LoVo (cell line): ENCODE data around the gene CTNNA3.

ENCODE experiments used
- DNase-seq: peaks from one replicate; pipeline ENCODE4 v3.0.0-alpha.2; 2016; ENCODE audit warnings: low spot score

Gene CTNNA3

GRCh38 chr10:66639371-66639770 lies 1056.6 kb downstream of the CTNNA3 start:
- DNase-seq: no peak

GRCh38 chr10:66637273-66638036 lies 1058.5 kb downstream of the CTNNA3 start:
- no peak for DNase-seq

- DNase-seq: no peak
Observed at GRCh38 chr10:66629996-66630395, 1066.0 kb downstream of the CTNNA3 start.

DNA sequence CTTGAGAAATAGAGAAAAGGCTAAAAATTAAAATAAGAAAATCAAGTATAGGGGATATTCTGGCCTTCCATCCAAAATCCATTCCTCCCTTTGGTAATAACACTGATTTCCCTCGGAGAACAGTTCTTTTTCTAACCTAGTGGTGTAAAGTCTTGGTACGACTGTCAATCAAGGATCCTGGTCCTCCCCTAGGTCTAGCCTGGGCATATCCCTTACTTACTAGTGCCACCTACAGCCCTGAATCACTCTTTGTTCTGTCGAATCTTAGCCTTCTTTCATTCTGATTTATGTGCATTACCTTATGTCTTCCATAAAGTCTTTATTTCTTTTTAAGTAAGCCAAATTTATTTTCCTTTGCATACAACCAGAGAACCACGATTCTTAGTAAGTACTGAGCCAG lies 1068.8 kb downstream of the CTNNA3 start:
- peak; percentile 25 for DNase-seq

DNA sequence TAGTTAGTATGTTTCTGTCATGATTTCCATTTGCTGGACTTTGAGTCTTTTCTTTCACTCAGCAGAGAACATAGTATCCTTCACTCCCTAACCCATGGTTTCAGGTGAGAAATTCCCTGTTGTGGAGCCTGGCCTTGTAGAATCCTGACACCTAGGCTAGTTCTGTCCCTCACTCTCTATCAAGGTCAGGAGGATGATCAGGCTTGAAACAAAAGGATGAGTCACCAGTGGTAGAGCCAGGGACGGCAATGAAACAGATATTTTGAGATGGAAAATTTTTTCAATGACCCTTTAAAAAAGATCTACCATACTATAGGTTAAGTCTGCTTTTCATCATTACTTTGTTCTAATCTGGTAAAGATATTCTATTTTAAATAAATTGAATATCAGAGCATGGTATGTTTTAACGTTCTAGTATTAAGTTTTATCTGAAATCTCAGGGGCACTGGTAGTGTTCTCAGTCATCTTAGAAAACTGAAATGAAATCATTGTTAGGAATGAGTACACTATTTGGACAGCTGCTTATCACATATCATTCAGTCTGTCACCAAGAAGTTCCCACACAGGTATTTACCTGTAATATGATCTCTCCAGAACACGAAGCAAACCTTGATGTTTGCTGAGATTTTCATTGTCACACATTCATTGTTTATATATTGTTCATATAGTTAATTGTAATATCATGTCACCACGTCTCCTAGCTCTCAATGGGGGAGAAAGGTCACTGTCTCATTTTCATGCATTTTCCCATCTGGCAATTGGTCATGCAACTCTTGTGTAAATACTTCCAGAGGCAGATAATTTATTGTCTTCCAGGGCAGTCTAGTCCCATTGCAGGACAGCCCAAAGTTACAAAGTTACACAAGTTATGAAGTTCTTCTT lies 1070.0 kb downstream of the CTNNA3 start:
- no peak for DNase-seq

GRCh38 chr10:66622050-66622449 lies 1073.9 kb downstream of the CTNNA3 start:
- no peak for DNase-seq

- DNase-seq: no peak
Observed at GRCh38 chr10:66604195-66604594, 1091.8 kb downstream of the CTNNA3 start.

- DNase-seq: no peak
Observed at GRCh38 chr10:66591865-66592264, 1104.1 kb downstream of the CTNNA3 start.

- DNase-seq: no peak
Observed at GRCh38 chr10:66587680-66588050, 1108.3 kb downstream of the CTNNA3 start.

DNA sequence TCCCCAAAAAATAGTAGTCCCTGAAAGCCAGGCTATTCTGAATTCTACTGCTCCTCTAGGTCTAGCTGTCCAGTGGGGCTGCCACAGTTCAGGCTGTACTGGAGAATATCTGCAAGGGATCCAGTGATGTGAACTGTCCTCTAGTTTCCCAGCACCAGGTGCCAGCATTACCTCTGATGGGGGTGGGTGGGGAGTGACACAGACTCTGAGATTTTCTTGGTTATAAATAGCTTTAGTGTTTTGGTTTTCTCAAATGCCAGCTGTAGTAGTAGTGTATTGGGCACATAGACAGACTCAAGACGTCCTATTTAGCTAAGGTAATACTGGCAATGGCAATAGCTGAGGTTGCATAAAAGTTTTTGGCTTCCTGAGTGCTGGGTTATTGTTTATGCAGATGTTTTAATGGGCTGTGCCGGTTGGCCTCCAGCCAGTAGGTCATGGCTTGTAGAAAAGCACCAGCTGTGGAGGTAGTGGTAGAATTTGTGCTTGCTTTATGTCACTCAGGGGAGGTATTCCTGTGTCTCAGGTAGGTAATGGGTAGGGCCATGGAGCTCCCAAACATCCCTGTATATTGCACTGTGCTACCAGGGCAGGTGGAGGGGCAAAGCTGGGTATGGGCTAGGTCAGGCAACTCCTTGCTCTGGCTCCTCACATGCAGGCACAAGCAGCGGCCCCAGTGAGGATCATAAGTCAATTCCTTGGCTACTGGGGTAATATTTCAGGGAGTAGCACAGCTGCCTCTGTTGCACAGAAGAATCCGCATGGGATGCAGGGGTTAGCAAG lies 1108.9 kb downstream of the CTNNA3 start:
- DNase-seq: no peak

GRCh38 chr10:66586073-66586472 lies 1109.9 kb downstream of the CTNNA3 start:
- DNase-seq: no peak

DNA sequence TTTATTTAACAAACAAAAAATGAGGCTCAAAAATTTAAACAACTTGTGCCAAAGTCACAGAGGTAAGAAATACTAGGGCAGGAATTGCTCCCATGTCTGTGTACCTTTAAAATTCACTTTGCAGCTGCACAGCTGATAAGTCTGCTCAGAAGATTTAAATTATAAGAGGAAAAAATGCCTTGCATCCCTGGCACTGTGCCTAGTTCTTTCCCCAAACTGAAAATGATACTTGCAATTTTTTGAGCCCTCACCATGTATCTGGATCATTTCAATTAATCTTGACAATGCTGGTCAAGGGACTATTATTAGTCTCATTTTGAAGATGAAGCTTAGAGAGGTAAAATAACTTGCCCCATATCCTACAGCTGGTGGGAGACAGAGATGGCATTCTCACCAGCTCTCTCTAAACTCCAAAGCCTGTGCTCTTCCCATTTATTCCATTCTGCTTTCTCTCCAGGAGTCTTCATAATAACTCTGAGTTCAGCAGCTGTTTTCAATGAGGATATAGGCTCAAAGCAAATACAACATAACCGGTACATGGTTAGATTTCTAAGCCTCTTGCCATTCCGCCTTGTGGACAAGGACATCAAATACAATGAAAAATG lies 1120.6 kb downstream of the CTNNA3 start:
- no peak for DNase-seq

DNA sequence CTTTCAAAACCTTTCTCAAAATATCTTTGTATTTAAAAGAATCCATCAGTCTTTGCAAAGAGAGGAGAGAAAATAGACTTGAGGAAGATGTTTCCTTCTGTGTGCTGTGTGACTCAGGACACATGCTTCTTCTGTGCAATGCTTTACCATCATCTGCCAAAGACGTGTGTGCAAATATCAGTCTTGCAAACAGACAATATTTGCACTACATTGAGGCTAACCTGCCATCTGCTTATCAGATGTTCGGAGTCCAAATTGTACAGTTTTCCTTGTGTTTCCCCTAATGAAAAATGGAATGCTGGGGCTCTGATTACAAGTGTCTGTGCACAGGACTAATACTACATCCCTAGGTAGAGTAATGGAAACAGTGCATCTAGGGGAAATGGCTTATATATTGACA lies 1123.3 kb downstream of the CTNNA3 start:
- no peak for DNase-seq

- no peak for DNase-seq
Observed at GRCh38 chr10:66565999-66566398, 1130.0 kb downstream of the CTNNA3 start.

DNA sequence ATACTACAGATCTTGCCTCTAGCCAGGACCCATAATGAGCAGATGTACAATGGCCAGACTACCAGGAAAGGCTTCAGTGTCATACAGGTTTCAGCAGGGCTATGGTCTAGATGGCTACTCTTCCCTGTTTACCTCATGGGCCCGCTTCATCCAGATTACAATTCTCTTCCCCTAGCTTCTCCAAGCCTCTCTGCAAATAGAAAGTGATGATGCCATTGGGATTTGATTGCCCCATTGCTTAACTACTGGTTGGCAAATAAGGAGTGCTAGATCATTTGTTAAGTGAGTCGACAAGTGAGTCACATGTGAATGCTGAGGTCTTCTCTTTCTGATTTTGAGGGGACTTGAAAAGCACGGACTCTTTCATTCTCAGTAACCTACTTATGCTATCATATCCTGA lies 1131.7 kb downstream of the CTNNA3 start:
- no peak for DNase-seq

- no peak for DNase-seq
Observed at GRCh38 chr10:66555061-66555460, 1140.9 kb downstream of the CTNNA3 start.

DNA sequence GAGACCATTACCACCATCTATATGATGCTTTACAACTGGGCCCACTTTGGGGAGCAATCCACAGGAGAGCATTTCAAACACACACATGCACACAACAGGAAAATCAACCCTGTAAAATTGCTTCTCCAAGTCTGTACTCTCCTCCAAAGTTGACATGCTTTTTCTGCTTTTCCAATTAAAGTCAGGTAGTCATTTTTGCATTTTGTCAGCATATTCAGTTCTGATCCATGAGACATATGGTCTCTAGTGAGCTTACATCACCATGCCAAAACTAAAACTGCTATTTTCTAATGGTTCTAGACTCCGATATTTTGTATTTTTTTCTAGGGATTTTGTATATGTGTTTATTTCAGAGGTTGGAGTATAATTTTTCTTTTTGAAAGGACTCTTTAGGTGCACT lies 1143.7 kb downstream of the CTNNA3 start:
- DNase-seq: no peak

- no peak for DNase-seq
Observed at GRCh38 chr10:66550351-66550750, 1145.6 kb downstream of the CTNNA3 start.

DNA sequence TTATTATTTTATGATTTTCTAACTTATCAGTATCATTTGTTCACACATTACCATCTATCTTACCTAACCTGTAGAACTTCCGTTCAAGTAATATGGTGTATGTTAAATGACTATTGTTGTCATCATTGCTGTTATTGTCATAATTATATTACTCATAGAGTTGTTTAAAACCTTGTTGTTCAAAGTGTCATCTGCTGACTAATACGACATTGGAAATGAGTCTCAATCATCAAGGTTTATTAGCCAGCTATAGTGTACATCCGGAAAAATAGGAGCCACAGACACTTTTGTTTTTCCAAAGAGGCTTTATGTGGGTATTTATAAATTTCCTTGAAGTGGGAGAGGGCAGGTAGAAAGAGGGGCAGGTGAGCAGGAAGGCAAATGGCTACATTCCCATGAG lies 1157.1 kb downstream of the CTNNA3 start:
- no peak for DNase-seq

DNA sequence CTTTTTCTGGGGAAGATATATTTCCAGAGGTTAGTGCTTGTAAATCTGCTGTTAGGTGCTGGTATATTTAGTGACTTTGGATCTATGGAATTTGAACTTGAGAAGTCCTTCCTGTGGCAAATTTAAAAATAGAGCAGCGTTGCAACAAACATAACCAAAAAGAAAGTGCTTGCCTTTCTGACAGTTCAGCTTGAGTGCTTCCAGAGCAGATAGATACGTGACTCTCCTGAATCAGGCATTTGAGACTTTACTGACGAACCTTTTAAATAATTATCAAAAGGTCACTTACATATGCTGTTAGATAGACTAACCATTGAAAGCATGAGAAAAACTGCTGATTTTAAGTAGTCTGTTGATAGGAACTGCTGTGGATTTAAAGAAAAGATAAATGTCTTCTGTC lies 1157.6 kb downstream of the CTNNA3 start:
- DNase-seq: no peak

DNA sequence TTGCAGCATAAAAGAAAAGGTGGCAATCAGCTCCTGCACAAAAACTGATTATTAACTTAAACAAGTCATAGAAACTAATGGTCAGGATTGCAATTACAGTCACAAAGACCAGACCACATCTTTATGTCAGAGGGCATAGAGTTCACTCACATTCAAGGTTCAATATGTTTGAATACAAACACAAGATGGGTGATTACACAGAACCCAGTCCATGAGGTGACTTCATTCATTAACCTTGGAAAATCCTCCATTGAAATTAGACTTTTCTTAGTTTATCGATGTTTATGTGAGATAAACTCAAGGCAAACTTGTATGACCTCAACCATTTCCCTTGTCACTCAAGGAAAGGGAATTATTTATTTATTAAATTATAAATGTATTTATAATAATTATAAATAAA lies 1158.8 kb downstream of the CTNNA3 start:
- no peak for DNase-seq

GRCh38 chr10:66535439-66535838 lies 1160.6 kb downstream of the CTNNA3 start:
- no peak for DNase-seq
